GM23338 (cell line): ENCODE data around the gene B3GAT3. TPM values are rescaled to one million over a fixed set of nuclear protein-coding genes. Genes with fewer than 3 reads are reported as not detected.

Experiments used
- ATAC-seq: fragments of 200-7000 bp; cut with Tn5 transposase; 3 replicates; pipeline ENCODE4 v1.9.1; 2020
- DNase-seq: peaks from one replicate; pipeline ENCODE4 v3.0.0-alpha.2; 2015; ENCODE audit warnings: low spot score
- H2AFZ ChIP-seq: fragments of 200-600 bp; sonication (generic); 2 replicates; pipeline ENCODE4 v1.8.0; 2016; ENCODE audit warnings: antibody characterized with exemption, mild to moderate bottlenecking, moderate library complexity
- H3F3A ChIP-seq: fragments of 200-600 bp; sonication (generic); replicated peaks from 2 replicates; pipeline ENCODE4 v1.8.0; 2017; ENCODE audit warnings: antibody characterized with exemption, mixed run types, low read depth
- H3K27ac ChIP-seq: fragments of 200-600 bp; sonication (generic); 2 replicates; pipeline ENCODE4 v1.6.1; 2016; ENCODE audit warnings: low read depth
- H3K27me3 ChIP-seq: fragments of 200-600 bp; sonication (generic); 2 replicates; pipeline ENCODE4 v1.8.0; 2016; ENCODE audit warnings: mild to moderate bottlenecking, mixed run types, moderate library complexity; ENCODE audit not compliant: insufficient read depth
- H3K36me3 ChIP-seq: fragments of 200-600 bp; sonication (generic); 2 replicates; pipeline ENCODE4 v1.8.0; 2016; ENCODE audit warnings: mild to moderate bottlenecking; ENCODE audit not compliant: insufficient read depth
- H3K4me1 ChIP-seq: fragments of 200-600 bp; sonication (generic); 2 replicates; pipeline ENCODE4 v1.8.0; 2016; ENCODE audit warnings: mild to moderate bottlenecking, moderate library complexity; ENCODE audit not compliant: insufficient read depth
- H3K4me2 ChIP-seq: fragments of 200-600 bp; sonication (generic); 2 replicates; pipeline ENCODE4 v1.7.1; 2017; ENCODE audit warnings: mixed run types
- H3K4me3 ChIP-seq: fragments of 200-600 bp; sonication (generic); 2 replicates; pipeline ENCODE4 v1.6.1; 2016; ENCODE audit warnings: mixed run types
- H3K79me2 ChIP-seq: fragments of 200-600 bp; sonication (generic); replicated peaks from 2 replicates; pipeline ENCODE4 v1.8.0; 2017; ENCODE audit warnings: mild to moderate bottlenecking; ENCODE audit not compliant: insufficient read depth
- H3K9me2 ChIP-seq: fragments of 200-600 bp; sonication (generic); 2 replicates; pipeline ENCODE4 v1.8.0; 2017; ENCODE audit not compliant: insufficient read depth
- H4K20me1 ChIP-seq: fragments of 200-600 bp; sonication (generic); replicated peaks from 2 replicates; pipeline ENCODE4 v1.8.0; 2017; ENCODE audit warnings: mild to moderate bottlenecking; ENCODE audit not compliant: insufficient read depth
- H3K27ac Mint-ChIP-seq: 2 replicates; pipeline ENCODE4 v1.8.0; 2020; ENCODE audit warnings: inconsistent platforms, mild to moderate bottlenecking, moderate library complexity, mixed read lengths
- H3K27me3 Mint-ChIP-seq: 3 replicates; pipeline ENCODE4 v1.8.0; 2022; ENCODE audit warnings: low read depth, mild to moderate bottlenecking, moderate library complexity, mixed read lengths, inconsistent platforms; ENCODE audit not compliant: insufficient read depth, poor library complexity
- H3K36me3 Mint-ChIP-seq: 3 replicates; pipeline ENCODE4 v1.8.0; 2021; ENCODE audit warnings: low read depth, mild to moderate bottlenecking, inconsistent platforms, moderate library complexity, mixed read lengths
- H3K4me1 Mint-ChIP-seq: 3 replicates; pipeline ENCODE4 v1.8.0; 2020; ENCODE audit warnings: mild to moderate bottlenecking, inconsistent platforms, mixed read lengths
- H3K4me3 Mint-ChIP-seq: 3 replicates; pipeline ENCODE4 v1.8.0; 2021; ENCODE audit warnings: moderate library complexity, mild to moderate bottlenecking, inconsistent platforms, mixed read lengths
- H3K9me3 Mint-ChIP-seq: 3 replicates; pipeline ENCODE4 v1.8.0; 2020; ENCODE audit warnings: moderate library complexity, mild to moderate bottlenecking, inconsistent platforms, mixed read lengths
- CREB1 ChIP-seq: fragments of 250-450 bp; sonication (Bioruptor Pico); IDR thresholded peaks from 2 replicates; pipeline ENCODE4 v1.5.0; 2020; ENCODE audit warnings: low read depth, mild to moderate bottlenecking, moderate library complexity
- NANOG ChIP-seq: IDR thresholded peaks from 2 replicates; pipeline ENCODE4 v1.6.1; 2016; ENCODE audit warnings: antibody characterized with exemption, borderline replicate concordance
- POLR2AphosphoS5 ChIP-seq: IDR thresholded peaks from 2 replicates; pipeline ENCODE4 v1.6.1; 2016; ENCODE audit warnings: antibody characterized with exemption, low read depth
- STAT1 ChIP-seq: IDR thresholded peaks from one replicate; pipeline ENCODE4 v1.6.1; 2016; ENCODE audit warnings: antibody characterized with exemption; ENCODE audit not compliant: unreplicated experiment
- ZNF114 ChIP-seq: fragments of 250-450 bp; sonication (Bioruptor Pico); IDR thresholded peaks from 2 replicates; pipeline ENCODE4 v1.5.0; 2020; ENCODE audit warnings: mild to moderate bottlenecking, moderate library complexity
- ZNF331 ChIP-seq: fragments of 250-450 bp; sonication (Bioruptor Pico); IDR thresholded peaks from 2 replicates; pipeline ENCODE4 v1.5.0; 2020; ENCODE audit warnings: low read depth, mild to moderate bottlenecking, moderate library complexity
- polyA plus RNA-seq: library from polyadenylated mRNA; unstranded; fragments of >200 nt; fragmentation: Nextera tagmentation; extraction: Ambion mirVana; gene quantifications from 2 replicates; pipeline ENCODE4 v1.2.1, GENCODE V29; 2016
- total RNA-seq: library from RNA; depleted of rRNA; stranded (reverse); fragments of >200 nt; shearing (Covaris generic); gene quantifications from 2 replicates; pipeline ENCODE4 v1.2.3, GENCODE V29; 2014
- TF ChIP-seq, protein P1 (sequence below): IDR thresholded peaks from one replicate; pipeline ENCODE4 v1.6.1; 2018; ENCODE audit warnings: antibody characterized with exemption; ENCODE audit not compliant: unreplicated experiment
- TF ChIP-seq, protein P2 (sequence below): IDR thresholded peaks from 2 replicates; pipeline ENCODE4 v1.6.1; 2016; ENCODE audit warnings: antibody characterized with exemption
- TF ChIP-seq, protein P3 (sequence below): fragments of 250-450 bp; sonication (Bioruptor Pico); IDR thresholded peaks from 2 replicates; pipeline ENCODE4 v1.5.0; 2020; ENCODE audit warnings: mild to moderate bottlenecking, moderate library complexity

The B3GAT3 gene
- total and polyA plus RNA-seq, 2 experiments from 2014 or later, result 16.4 to 18.4 TPM

DNA sequence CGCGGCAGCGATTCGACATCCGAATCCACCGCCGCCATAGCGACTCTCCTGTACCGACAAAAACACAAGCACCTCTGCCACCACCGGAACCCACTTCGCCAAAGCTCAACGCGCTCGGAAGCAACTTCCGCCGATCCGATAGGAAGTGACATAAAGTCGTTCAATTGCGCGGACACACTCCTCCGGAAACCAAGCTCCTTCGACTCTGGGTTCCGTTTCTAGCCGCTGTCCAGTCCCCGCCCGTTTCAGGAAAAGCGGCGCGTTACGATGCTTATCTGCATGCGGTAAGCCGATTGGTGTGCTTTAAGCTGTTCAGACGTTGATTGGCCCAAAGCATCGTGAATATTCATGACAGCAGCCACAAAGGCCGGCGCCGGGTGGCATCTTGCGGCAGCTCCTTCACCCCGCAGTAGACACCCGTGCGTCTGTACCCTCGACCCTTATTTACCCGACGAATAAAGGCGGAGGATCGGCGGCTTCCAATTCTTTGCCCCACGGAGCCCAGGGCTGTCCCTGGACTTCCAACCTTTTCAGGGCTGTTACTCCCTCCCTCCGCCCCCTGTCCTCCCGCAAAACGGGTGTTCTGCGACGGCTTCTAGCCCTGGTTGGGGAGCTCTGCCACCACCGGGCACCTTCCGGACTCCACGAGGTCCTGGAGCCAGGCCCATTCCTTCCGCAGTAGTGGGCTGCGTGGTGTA lies 30.2 kb downstream of the B3GAT3 start, which contains the start of gene TUT1:
Gene TUT1, minus strand, starts transcription at position 76 of the 698 bp plus-strand sequence. Its CDS starts 38 bp downstream, at position 38.
- Mint-ChIP-seq H3K27me3 (peaks cover 23% of the 10 kb centered on the region), H3K36me3 (peaks cover 58% of the 10 kb centered on the region), H3K4me1 (peaks cover 18% of the 10 kb centered on the region), H3K27ac (peak within 1 kb of the TSS; percentile 95), H3K9me3 (peaks cover 4% of the 10 kb centered on the region; the same call in 2 of the 3 replicates), H3K4me3 (peak within 1 kb of the TSS; percentile 98)
- Histone ChIP-seq H3K27ac (peak within 1 kb of the TSS; percentile 81), H2AFZ (peak within 1 kb of the TSS; percentile 9; the same call in 1 of the 2 replicates), H3F3A (peaks cover 57% of the 10 kb centered on the region), H3K4me1 (peaks cover 12% of the 10 kb centered on the region; the same call in 1 of the 2 replicates), H3K36me3 (peaks cover 32% of the 10 kb centered on the region), H3K4me2 (peak within 1 kb of the TSS; percentile 99), H3K27me3 (no peaks in the 10 kb centered on the region), H3K4me3 (peak within 1 kb of the TSS; percentile 78), H4K20me1 (peaks cover 12% of the 10 kb centered on the region; the same call in 1 of the 2 replicates), H3K79me2 (peaks cover 19% of the 10 kb centered on the region), H3K9me2 (no peaks in the 10 kb centered on the region)
- ATAC-seq (peak; percentile 90), DNase-seq (peak; percentile 100)
- TF ChIP-seq STAT1 (no peak), ZNF114 (CRISPR knock-in tag) (no peak), ZNF331 (CRISPR knock-in tag) (no peak), NANOG (peak; percentile 49; the same call in 1 of the 2 replicates), POLR2AphosphoS5 (peak; percentile 90), CREB1 (CRISPR knock-in tag) (peak; percentile 98)
- TF ChIP-seq, protein P1, sequence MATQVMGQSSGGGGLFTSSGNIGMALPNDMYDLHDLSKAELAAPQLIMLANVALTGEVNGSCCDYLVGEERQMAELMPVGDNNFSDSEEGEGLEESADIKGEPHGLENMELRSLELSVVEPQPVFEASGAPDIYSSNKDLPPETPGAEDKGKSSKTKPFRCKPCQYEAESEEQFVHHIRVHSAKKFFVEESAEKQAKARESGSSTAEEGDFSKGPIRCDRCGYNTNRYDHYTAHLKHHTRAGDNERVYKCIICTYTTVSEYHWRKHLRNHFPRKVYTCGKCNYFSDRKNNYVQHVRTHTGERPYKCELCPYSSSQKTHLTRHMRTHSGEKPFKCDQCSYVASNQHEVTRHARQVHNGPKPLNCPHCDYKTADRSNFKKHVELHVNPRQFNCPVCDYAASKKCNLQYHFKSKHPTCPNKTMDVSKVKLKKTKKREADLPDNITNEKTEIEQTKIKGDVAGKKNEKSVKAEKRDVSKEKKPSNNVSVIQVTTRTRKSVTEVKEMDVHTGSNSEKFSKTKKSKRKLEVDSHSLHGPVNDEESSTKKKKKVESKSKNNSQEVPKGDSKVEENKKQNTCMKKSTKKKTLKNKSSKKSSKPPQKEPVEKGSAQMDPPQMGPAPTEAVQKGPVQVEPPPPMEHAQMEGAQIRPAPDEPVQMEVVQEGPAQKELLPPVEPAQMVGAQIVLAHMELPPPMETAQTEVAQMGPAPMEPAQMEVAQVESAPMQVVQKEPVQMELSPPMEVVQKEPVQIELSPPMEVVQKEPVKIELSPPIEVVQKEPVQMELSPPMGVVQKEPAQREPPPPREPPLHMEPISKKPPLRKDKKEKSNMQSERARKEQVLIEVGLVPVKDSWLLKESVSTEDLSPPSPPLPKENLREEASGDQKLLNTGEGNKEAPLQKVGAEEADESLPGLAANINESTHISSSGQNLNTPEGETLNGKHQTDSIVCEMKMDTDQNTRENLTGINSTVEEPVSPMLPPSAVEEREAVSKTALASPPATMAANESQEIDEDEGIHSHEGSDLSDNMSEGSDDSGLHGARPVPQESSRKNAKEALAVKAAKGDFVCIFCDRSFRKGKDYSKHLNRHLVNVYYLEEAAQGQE, result peak; percentile 58
- TF ChIP-seq, protein P2, sequence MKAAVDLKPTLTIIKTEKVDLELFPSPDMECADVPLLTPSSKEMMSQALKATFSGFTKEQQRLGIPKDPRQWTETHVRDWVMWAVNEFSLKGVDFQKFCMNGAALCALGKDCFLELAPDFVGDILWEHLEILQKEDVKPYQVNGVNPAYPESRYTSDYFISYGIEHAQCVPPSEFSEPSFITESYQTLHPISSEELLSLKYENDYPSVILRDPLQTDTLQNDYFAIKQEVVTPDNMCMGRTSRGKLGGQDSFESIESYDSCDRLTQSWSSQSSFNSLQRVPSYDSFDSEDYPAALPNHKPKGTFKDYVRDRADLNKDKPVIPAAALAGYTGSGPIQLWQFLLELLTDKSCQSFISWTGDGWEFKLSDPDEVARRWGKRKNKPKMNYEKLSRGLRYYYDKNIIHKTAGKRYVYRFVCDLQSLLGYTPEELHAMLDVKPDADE, result peak; percentile 90

DNA sequence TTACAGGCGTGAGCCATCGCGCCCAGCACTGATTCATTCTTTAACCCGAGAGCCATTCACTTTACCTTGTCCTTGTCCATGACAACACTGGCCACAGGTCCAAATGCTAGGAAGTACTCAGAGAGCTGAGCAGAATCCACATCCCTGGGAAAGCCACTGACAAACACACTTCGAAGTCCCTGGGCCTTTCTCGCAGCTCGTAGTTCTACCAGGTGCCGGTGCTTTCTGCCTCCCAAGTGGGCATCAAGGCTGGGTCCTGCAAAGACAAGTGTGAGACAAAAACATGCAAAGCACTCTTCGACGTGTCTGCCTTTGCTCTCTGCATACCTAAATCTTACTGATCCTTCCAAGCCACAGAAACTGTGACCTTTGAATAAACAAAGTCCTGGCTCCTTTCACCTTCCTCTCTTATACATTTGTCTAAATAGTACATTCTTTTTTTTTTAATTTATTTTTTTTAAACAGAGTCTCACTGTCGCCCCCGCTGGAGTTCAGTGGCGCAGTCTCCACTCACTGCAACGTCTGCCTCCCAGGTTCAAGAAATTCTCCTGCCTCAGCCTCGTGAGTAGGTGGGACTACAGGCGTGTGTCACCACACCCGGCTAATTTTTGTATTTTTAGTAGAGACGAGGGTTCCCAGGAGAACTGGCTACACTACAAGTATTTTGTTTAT lies 32.7 kb downstream of the B3GAT3 start:
- Mint-ChIP-seq H3K27me3 (peaks cover 18% of the 10 kb centered on the region), H3K9me3 (peaks cover 4% of the 10 kb centered on the region; the same call in 2 of the 3 replicates), H3K36me3 (peaks cover 45% of the 10 kb centered on the region), H3K4me1 (peaks cover 18% of the 10 kb centered on the region), H3K27ac (no peak overlapping the region), H3K4me3 (peak overlapping the region; percentile 98)
- no peak for ATAC-seq
- Histone ChIP-seq H3K27ac (no peak overlapping the region), H3K9me2 (no peaks in the 10 kb centered on the region), H2AFZ (no peak overlapping the region), H3K36me3 (peaks cover 10% of the 10 kb centered on the region), H3K79me2 (peaks cover 24% of the 10 kb centered on the region), H3K27me3 (no peaks in the 10 kb centered on the region), H4K20me1 (no peaks in the 10 kb centered on the region; the same call in 1 of the 2 replicates), H3K4me3 (no peak overlapping the region), H3K4me1 (peaks cover 12% of the 10 kb centered on the region; the same call in 1 of the 2 replicates), H3K4me2 (no peak overlapping the region), H3F3A (peaks cover 43% of the 10 kb centered on the region)
- peak; percentile 55 for DNase-seq
- TF ChIP-seq, protein P3, sequence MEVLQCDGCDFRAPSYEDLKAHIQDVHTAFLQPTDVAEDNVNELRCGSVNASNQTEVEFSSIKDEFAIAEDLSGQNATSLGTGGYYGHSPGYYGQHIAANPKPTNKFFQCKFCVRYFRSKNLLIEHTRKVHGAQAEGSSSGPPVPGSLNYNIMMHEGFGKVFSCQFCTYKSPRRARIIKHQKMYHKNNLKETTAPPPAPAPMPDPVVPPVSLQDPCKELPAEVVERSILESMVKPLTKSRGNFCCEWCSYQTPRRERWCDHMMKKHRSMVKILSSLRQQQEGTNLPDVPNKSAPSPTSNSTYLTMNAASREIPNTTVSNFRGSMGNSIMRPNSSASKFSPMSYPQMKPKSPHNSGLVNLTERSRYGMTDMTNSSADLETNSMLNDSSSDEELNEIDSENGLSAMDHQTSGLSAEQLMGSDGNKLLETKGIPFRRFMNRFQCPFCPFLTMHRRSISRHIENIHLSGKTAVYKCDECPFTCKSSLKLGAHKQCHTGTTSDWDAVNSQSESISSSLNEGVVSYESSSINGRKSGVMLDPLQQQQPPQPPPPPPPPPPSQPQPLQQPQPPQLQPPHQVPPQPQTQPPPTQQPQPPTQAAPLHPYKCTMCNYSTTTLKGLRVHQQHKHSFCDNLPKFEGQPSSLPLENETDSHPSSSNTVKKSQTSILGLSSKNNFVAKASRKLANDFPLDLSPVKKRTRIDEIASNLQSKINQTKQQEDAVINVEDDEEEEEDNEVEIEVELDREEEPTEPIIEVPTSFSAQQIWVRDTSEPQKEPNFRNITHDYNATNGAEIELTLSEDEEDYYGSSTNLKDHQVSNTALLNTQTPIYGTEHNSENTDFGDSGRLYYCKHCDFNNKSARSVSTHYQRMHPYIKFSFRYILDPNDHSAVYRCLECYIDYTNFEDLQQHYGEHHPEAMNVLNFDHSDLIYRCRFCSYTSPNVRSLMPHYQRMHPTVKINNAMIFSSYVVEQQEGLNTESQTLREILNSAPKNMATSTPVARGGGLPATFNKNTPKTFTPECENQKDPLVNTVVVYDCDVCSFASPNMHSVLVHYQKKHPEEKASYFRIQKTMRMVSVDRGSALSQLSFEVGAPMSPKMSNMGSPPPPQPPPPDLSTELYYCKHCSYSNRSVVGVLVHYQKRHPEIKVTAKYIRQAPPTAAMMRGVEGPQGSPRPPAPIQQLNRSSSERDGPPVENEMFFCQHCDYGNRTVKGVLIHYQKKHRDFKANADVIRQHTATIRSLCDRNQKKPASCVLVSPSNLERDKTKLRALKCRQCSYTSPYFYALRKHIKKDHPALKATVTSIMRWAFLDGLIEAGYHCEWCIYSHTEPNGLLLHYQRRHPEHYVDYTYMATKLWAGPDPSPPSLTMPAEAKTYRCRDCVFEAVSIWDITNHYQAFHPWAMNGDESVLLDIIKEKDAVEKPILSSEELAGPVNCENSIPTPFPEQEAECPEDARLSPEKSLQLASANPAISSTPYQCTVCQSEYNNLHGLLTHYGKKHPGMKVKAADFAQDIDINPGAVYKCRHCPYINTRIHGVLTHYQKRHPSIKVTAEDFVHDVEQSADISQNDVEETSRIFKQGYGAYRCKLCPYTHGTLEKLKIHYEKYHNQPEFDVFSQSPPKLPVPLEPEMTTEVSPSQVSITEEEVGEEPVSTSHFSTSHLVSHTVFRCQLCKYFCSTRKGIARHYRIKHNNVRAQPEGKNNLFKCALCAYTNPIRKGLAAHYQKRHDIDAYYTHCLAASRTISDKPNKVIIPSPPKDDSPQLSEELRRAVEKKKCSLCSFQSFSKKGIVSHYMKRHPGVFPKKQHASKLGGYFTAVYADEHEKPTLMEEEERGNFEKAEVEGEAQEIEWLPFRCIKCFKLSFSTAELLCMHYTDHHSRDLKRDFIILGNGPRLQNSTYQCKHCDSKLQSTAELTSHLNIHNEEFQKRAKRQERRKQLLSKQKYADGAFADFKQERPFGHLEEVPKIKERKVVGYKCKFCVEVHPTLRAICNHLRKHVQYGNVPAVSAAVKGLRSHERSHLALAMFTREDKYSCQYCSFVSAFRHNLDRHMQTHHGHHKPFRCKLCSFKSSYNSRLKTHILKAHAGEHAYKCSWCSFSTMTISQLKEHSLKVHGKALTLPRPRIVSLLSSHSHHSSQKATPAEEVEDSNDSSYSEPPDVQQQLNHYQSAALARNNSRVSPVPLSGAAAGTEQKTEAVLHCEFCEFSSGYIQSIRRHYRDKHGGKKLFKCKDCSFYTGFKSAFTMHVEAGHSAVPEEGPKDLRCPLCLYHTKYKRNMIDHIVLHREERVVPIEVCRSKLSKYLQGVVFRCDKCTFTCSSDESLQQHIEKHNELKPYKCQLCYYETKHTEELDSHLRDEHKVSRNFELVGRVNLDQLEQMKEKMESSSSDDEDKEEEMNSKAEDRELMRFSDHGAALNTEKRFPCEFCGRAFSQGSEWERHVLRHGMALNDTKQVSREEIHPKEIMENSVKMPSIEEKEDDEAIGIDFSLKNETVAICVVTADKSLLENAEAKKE, result no peak
